ENCODE data around the gene SRF.

SRF gene

DNA sequence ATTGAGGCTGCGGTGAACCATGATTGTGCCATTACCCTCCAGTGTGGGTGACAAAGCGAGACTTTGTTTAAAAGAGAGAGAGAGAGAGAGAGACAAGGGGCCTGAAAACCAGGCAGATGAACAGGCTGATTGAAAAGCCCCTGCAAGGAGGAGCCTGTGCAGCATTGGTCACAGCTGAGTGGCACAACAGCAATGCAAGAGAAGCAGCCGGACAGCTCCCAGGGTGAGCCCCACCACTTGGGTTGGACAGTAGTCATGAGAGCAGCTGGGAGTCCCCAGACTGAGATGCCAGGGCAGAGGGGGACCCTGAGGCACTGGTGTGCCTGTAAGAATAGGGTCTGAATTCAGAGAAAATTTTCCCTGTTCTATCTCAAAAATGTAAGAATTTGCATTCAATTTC, 48.0 kb downstream of the SRF start:
- DNase-seq: no peak

GRCh38 chr6:43219814-43220213, 48.7 kb downstream of the SRF start:
- no peak for DNase-seq

DNA sequence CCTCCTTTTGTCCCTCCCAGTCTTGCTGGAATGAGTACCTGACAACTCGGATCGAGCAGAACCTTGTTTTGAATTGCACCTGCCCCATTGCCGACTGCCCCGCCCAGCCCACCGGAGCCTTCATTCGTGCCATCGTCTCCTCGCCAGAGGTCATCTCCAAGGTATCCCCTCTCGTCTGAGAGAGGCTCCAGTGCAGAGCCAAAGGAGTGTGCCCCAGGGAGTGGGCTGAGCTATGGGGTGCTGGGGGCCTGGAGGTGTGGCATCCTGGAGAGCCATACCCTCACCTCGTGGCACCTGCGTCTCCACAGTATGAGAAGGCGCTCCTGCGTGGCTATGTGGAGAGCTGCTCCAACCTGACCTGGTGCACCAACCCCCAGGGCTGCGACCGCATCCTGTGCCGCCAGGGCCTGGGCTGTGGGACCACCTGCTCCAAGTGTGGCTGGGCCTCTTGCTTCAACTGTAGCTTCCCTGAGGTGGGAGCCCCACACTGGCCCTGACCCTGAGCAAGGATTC, 49.4 kb downstream of the SRF start:
- no peak for DNase-seq

- DNase-seq: no peak
These were observed 50.2 kb downstream of the SRF start for GRCh38 chr6:43221046-43221972.

DNA sequence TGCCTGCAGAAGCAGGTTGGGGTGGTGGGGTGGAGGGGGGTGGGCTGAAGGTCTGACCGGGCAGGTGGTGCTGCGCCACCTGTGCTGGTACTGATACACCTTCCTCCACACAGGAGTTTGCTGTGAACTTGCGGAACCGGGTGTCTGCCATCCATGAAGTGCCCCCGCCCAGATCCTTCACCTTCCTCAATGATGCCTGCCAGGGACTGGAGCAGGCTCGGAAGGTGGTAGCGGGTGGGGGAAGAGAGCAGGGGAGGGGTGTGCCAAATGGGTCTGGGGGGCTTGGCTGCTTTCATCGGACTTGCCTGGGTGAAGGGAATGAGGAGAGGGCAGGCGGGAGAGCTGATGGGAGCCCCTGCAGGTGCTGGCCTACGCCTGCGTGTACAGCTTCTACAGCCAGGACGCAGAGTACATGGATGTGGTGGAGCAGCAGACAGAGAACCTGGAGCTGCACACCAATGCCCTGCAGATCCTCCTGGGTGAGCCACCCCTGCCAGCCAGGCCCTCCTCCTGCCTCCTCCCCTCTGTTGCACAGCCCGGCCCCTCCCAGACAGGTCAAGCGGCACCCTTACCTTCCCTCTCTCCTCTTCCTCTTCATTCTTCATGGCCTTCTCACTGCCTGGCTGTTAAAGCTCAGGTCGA, 51.5 kb downstream of the SRF start:
- no peak for DNase-seq

DNA sequence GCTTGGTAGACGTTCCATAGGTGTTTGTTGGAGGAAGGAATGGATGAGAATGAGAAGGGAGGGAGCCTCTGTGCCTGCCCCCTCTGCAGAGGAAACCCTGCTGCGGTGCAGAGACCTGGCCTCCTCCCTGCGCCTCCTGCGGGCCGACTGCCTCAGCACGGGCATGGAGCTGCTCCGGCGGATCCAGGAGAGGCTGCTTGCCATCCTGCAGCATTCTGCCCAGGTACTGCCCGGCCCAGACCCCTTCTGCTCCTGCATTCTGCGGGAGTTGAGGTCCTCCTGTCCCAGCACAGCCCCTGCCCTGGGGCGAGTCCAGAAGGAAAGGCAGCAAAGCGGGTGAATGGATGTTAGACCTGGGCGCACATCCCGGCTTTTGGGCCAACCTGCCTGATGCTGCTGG, 52.1 kb downstream of the SRF start:
- DNase-seq: no peak

- no peak for DNase-seq
These were observed 55.3 kb downstream of the SRF start for GRCh38 chr6:43226192-43226851.

DNA sequence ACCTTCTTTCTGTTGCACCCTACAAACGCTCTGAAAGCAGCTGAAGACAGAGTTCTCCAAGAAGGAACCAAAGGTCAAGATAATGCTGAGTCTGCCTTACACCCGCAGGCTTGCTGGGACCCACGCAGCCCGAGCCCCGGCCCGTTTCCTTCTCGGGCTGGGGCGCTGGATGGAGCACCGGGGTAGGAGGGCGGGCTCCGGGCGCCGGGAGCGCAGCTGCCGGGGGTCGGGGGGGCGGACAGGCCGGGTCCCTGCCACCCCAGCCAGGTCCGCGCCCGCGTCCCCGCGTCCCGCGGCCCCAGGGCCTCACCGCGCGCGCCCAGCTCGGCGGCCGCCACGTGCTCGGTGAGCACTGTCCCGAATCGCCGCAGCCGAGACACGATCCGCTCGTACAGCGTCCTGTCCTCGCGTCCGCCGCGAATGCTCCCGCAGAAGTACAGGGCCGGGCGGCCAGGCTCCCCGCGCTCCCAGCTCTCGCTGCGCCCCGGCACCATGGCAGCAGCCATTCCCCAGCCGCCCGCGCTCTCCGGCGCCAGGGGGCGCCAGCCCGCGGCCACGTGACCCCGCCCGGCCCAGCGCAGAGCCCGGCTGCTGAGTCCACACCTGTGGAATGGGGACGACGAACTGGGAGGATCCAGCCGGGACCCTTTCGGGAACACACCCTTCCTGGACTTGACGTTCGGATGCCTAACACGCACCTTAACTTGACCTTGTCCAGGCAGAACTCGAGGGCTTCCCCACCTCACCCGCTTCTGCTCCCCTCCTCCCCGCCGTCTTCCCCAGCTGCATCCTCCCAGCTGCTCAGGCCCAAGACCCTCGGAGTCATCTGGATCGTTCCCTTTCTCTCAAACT, 58.1 kb downstream of the SRF start, which contains the start of gene DNPH1:
Gene DNPH1 (minus strand): TSS at position 531 of the 852 bp plus-strand sequence. CDS start 25 bp downstream, at position 506.
- DNase-seq: peak; percentile 83

DNA sequence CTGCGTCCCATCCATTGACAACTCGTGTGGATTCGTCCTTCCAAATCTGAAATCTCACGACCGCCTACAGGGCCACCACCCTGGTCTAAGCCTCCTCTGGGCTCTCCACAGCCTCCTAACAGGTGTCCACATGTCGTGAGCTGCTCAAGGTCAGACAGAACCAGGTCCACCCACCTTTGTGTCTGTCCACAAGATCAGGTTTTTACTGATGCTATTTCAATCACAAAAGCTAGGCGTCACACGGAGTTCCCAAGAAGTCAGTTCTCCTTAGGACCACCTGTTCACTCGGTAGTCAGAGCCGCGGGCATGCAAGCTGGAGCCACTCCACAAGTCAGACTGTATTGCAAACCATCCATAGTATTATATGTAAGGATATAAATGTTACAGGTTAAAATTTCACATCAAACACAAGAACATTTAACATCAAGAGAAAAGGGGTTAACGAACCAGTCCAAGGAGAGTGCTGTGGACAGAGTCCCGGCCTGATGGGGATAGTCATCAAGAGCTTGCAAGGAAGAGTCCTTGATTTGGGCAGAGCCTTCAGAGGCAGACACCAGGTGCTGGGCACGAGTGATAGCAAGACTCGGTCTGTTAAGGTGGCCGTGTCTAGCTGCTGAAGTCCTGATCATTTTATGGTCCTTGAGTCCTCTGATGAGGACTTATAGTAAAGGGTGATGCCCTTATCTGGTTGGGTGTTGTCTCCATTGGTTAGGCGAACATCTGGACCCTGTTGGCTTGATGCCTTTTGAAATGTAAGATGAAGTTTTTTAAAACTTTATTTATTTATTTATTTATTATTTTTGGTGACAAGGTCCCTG, 58.9 kb downstream of the SRF start:
- no peak for DNase-seq

DNA sequence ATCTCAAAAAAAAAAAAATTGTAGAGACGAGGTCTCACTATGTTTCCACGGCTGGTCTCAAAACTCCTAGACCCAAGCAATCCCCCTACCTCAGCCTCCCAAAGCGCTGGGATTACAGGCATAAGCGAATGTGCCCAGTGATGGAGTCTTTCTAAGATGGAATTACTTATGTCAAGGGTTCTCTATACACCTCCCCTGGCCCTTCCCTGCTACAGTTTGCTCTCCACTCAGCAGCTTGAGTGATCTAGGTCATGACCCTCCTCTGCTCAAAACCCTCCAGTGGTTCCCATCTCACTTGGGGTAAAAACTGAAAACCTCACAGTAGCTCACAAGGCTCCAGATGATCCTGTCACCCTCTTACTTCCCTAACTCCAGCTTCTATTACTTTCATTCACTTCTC, 60.0 kb downstream of the SRF start:
- DNase-seq: no peak
